EH (cell line): ENCODE results near the gene C8G.
A peak's percentile ranks its signal among the peaks of the same experiment; 100 is the strongest.

Source experiments
- DNase-seq: peaks from one replicate; pipeline ENCODE4 v3.0.0-alpha.2; 2015; ENCODE audit warnings: low read depth

The C8G gene

DNA sequence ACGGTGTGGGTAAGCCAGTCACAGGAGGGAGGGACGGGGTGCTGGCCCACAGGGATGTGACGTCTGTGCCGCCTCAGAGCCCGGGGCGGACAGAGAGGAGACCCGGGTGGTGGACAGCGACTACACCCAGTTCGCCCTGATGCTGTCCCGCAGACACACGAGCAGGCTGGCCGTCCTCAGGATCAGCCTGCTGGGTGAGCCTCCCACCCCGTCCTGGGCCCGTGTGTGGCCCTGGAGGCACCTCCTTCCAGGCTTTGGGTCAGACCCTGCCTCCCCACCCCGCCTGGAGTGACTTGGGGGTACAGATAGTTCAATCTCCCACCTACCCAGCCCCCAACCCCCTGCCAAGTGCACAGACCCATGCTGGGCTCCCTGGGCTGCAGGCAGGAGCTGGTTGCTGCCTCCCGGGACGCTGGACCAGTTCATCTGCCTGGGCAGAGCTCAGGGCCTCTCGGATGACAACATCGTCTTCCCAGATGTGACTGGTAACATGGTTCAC, 8.8 kb downstream of the C8G start:
- DNase-seq: no peak

DNA sequence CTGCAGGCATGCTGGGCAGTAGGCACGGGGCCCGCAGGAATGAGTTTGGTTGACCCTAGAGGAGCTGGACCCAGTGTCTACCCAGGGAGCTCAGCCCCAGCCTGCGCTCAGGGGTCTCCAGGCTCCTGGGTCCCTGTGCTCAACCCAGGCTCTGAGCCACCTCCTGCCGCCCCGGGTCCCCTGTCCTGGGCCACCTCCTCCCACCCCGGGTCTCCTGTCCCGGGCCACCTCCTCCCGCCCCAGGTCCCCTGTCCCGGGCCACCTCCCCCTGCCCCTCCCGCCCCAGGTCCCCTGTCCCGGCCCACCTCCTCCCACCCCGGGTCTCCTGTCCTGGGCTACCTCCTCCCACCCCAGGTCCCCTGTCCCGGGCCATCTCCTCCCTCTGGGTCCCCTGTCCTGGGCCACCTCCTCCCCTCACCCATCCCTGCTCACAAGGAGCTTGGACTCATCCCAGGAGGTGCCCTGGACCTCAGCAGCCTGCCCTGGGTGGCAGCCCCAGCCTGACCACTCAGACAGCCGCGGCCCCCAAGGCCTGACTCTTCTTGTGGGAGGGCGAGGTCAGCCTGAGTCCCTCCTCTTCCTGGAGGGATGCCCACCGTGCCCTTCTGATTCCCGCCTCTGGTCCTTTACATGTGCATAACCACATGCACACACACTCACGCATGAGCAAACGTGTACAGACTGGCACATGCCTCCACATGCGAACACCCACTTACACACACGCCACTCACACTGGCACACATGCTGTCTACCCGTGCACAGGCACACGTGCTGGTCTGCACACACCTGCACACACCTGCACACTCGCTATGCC, 9.4 kb downstream of the C8G start:
- DNase-seq: no peak

- DNase-seq: no peak
Measured at GRCh38 chr9:136955202-136955942, 10.3 kb downstream of the C8G start.

- no peak for DNase-seq
Measured at GRCh38 chr9:136955943-136956335, 10.9 kb downstream of the C8G start.

DNA sequence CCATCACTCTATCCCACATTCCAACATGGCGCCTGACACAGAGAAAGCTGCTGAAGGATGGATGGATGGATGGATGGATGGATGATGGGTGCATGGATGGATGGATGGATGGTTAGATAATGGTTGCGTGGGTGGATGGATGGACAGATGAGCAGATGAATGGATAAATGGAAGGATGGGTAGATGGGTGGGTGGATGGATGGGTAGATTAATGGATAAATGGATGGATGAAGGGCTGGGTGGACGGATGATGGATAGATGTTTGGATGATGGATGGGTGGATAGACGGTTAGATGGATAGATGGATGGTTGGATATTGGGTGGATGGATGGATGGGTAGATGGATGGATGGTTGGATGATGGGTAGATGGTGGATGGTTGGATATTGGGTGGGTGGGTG, 11.6 kb downstream of the C8G start:
- no peak for DNase-seq

DNA sequence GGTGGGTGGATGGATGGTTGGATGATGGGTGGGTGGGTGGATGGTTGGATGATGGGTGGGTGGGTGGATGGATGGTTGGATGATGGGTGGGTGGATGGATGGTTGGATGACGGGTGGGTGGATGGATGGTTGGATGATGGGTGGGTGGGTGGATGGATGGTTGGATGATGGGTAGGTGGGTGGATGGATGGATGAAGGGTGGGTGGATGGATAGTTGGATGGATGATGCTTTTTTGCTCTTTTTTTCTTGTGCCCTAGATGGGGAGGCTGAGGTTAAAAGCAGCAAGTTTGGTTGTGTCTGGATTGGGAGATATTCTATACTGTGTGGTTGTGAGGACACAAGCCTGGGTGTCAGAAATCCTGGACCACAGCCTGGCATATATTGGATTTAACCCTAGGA, 12.4 kb downstream of the C8G start:
- no peak for DNase-seq

DNA sequence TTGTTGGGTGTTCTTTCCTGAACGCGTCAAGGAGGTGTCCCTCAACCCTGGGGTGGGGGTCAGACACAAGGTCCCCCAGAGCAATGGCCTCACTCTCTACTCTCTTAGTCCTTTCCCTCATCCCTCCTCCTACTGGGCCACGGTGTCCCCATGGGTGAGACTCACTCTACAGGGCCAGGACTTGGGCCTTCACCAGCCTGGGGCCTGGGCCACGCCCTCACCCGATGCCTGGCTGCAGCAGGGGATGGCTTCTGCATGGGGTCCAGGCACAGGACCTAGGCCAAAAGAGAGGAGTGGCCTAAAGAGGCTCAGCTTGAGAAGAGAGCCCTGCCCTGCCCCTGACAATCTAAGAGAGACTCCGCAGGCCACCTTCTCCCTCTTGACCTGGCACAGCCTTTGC, 12.9 kb downstream of the C8G start:
- DNase-seq: no peak

GRCh38 chr9:136958473-136958872, 13.4 kb downstream of the C8G start:
- DNase-seq: no peak

DNA sequence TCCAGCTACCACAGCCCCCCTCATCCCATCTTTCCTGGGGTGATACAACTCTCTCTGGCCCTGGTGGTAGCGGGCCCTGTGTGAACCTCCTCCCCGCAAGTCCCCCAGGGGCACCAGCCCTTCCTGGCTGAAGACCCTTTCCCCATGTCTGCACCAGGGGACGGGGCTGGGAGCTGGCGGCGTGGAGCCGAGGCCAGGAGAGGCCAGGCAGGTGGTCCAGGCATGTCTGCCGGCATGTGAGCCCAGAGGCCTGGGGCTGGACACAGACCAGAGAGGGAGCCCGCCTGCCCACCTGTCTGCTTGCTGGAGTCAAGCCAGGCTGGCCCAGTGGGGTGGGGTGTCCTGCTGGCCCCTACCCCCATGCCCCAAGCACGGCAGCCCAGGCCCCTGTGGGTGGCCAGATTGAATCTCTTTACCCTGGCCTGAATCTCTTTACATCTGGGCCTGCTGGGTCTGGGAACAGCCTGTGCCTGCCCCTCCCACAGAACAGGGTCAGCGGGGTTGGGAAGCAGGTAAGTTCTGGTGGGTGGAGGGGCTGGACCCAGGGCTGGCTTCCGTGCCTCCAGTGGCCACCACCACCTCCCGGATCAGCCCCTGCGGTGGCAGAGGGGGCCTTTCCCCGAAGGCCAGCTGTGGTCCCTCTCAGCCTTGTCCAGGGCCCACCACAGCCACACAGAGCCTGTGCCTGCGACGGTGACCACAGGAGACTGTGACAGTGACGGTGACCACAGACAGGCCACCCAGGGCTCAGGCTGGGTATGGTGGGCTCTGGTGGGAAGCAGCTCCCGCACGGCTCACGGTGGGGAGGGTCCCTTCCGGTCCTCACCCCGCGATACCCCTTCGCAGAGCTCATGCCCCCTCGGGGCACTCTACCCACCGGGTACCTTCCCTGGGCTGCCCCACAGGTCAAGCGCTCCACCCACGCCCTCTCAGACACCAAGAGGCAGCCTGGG, 14.1 kb downstream of the C8G start:
- no peak for DNase-seq

DNA sequence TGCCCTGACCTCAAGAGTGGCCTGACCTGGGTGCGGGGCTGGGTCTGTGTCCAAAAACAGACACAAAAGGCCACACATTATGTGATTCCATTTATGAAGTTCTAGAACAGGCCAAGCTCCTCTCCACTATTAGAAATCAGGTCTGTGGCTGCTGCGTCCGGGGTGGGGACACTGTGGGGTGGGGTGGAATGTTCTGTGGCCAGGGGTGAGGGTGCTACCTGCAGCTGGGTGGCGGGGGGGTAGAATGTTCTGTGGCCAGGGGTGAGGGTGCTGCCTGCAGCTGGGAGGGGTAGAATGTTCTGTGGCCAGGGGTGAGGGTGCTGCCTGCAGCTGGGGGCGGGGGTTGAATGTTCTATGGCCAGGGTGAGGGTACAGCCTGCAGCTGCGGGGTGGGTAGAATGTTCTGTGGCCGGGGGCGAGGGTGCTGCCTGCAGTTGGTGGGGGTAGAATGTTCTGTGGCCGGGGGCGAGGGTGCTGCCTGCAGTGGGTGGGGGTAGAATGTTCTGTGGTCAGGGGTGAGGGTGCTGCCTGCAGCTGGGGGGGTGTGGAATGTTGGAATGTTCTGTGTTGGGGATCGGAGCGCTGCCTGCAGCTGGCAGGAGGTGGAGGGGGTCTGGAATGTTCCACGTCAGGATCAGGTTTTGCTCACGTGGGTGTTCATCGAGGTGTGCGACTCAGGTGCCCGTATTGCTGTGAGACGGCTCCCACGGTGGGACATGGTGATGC, 15.3 kb downstream of the C8G start:
- DNase-seq: no peak

- no peak for DNase-seq
Measured at GRCh38 chr9:136960938-136961275, 15.9 kb downstream of the C8G start.

GRCh38 chr9:136961279-136962065, 16.4 kb downstream of the C8G start:
- no peak for DNase-seq

DNA sequence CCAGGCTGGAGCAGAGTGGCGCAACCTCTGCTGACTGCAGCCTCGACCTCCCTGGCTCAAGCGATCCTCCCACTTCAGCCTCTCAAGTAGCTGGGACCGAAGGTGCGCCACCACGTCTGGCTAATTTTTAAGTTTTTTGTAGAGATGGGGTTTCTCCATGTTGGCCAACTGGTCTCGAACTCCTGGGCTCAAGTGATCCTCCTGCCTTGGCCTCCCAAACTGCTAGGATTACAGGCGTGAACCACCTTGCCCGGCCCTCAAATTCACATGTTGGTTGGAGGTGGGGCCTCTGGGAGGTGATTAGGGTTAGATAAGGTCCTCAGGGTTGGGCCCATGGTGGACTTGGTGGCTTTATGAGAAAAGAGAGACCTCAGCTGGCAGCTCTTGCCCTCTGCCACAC, 17.1 kb downstream of the C8G start:
- no peak for DNase-seq

DNA sequence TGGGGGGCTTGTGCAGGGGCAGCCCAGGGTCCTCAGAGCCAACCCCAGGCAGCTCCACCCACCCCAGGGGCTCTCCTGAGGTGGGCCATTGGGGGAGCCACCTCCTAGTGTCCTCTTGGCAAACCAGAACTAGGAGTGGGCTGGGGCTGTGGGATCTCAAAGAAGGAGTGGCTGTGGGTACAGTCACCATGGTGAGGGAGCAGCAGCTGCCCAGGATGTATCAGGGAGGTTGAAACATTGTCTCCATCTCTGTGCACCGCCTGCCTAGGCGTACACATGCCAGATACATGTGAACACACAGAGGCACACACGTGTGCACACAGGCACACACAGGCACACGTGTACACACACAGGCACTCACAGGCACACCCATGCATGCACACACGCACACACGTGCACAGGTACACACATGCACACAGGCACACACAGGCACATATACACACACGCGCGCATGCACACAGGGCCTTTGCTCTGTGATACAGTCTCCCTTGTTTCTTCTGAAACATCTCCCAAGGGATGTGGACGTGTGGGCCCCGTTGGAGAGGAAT, 17.7 kb downstream of the C8G start:
- DNase-seq: no peak

DNA sequence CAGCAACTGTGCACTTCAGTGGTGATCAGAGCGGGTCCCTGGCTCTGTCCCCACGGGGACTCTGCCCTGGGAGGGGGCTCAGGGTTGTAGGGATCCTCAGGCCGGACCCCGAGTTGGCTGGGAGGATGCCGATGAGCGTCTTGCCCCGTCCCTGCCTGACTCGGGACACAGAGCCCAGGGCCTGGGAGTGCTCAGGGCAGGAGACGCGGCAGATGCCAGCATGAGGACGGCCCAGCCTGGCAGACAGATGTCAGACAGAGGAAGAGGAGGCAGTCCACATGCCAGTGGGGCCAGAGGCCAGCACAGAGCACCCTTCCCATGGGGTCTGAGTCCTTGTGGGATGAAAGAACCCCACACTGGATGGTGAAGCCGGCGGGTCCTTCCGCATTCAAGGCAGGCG, 18.3 kb downstream of the C8G start:
- no peak for DNase-seq

DNA sequence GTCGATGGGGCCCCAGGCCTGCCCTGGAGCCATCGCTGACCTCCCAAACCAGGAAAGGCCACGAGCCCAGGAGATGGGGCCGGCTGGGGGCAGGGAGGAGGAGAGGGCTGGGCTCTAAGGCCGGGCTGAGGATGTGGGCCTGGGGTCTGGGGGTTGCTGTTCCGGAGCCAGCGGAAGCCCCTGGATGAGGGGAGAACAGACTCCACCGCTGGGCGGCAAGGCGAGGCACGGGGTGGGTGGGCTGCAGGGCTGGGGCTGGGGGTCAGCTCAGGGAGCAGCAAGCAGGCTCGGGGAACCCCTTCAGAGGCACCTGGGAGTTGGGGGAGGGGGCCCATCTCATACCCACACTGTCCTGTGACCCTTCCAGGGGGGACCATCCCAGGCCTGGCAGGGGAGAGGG, 18.7 kb downstream of the C8G start:
- no peak for DNase-seq

- DNase-seq: no peak
Measured at GRCh38 chr9:136964171-136964689, 19.2 kb downstream of the C8G start.

GRCh38 chr9:136964833-136965422, 19.9 kb downstream of the C8G start:
- no peak for DNase-seq

DNA sequence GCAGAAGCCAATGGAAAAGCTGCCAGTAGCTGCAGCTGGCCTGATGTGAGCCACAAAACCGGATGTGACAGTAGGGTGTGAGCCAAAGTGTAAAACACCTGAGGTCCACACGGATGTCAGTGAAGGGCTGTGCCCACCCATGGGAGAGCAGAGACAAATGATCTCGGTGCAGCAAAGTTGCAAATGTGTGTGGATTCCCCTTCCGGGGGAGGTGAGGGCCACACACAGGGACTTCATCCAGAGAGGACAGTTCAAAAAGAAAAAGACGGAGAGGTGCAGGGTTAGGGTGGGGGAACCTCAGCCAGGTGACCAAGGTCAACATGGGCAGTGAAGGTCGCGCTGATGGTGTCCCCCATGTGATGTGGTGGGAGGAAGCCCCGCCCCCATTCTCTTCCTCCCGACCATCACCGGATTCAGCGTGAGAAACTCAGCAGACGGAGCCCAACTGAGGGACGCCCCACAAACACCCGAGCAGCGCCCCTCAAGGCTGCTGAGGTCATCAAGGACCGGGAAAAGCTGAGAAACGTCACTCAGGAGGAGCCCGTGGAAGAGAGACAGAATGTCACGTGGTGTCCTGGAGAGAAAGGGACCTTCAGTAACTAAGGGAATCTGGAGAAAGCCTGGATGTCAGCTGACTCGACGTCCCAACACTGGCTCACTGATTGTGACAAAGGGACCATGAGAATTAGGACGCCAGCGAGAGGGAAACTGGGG, 20.9 kb downstream of the C8G start:
- peak; percentile 21 for DNase-seq
